GM21619 (cell line): ENCODE measurements around the gene FAM187B.
"Not testable (repeated sequence)": the region's sequence is repeated elsewhere in the genome, so short reads cannot be mapped to it uniquely, and the experiment has no call there.

ENCODE experiments used
- ATAC-seq: cut with Tn5 transposase; IDR thresholded peaks from one replicate; pipeline ENCODE4 v1.9.1; 2021; ENCODE audit not compliant: unreplicated experiment

The FAM187B gene

GRCh38 chr19:35262101-35262761, 33.7 kb upstream of the FAM187B start:
- no peak for ATAC-seq

- ATAC-seq: no peak
Observed at GRCh38 chr19:35261356-35262100, 33.0 kb upstream of the FAM187B start.

GRCh38 chr19:35260694-35261304, 32.3 kb upstream of the FAM187B start:
- ATAC-seq: no peak

GRCh38 chr19:35257113-35257461, 28.5 kb upstream of the FAM187B start:
- no peak for ATAC-seq

GRCh38 chr19:35256566-35256965, 28.0 kb upstream of the FAM187B start:
- no peak for ATAC-seq

- no peak for ATAC-seq
Observed at GRCh38 chr19:35254341-35255297, 26.1 kb upstream of the FAM187B start.

- ATAC-seq: no peak
Observed at GRCh38 chr19:35253316-35254286, 25.1 kb upstream of the FAM187B start.

GRCh38 chr19:35251456-35251855, 22.9 kb upstream of the FAM187B start:
- no peak for ATAC-seq

GRCh38 chr19:35249848-35250711, 21.5 kb upstream of the FAM187B start:
- no peak for ATAC-seq

- no peak for ATAC-seq
Observed at GRCh38 chr19:35249146-35249847, 20.8 kb upstream of the FAM187B start.

- ATAC-seq: peak; percentile 73
Observed at GRCh38 chr19:35248310-35249145, 20.0 kb upstream of the FAM187B start, which contains the start of gene LSR. Gene LSR, plus strand, starts transcription at chr19:35249002. Its CDS starts 21 bp downstream, at chr19:35249023.

- peak; percentile 37 for ATAC-seq
Observed at GRCh38 chr19:35247526-35248309, 19.2 kb upstream of the FAM187B start.

GRCh38 chr19:35246466-35247092, 18.0 kb upstream of the FAM187B start:
- ATAC-seq: no peak

GRCh38 chr19:35241417-35241816, 12.9 kb upstream of the FAM187B start:
- ATAC-seq: no peak

GRCh38 chr19:35240327-35240726, 11.8 kb upstream of the FAM187B start:
- ATAC-seq: no peak

- ATAC-seq: not testable (repeated sequence)
Observed at GRCh38 chr19:35239597-35239996, 11.1 kb upstream of the FAM187B start.
